Measurements from ENCODE around the gene LTC4S. TPM values are rescaled to one million over a fixed set of nuclear protein-coding genes. Genes with fewer than 3 reads are reported as not detected.

The LTC4S gene
- polyA plus RNA-seq, 1 experiment, result 0.40 TPM

GRCh38 chr5:179768326-179769085 lies 25.3 kb upstream of the LTC4S start:
- no peak for DNase-seq (ENCODE audit: low read depth, low spot score)
- no peak overlapping the region for H3K27ac ChIP-seq (ENCODE audit: low read depth, low read length)
- POLR2A ChIA-PET, result interaction anchor here (0.7 kb wide), 1 partner anchor 9 kb away, joined by 3 read pairs; no protein-coding TSS in a partner anchor
- CTCF ChIA-PET, result interaction anchor here (0.6 to 1.4 kb wide), 3 partner anchors 17 to 37 kb away, joined by 4 to 5 read pairs (median 5); no protein-coding TSS in a partner anchor
- H3K27me3 ChIP-seq (ENCODE audit: control insufficient read depth, insufficient read depth, low read length), result no peaks in the 10 kb centered on the region
- no peaks in the 10 kb centered on the region; the same call in 1 of the 2 replicates for H3K9me3 ChIP-seq (ENCODE audit: control insufficient read depth, insufficient read depth, low read length)
- H3K4me3 ChIP-seq (ENCODE audit: low read depth, low read length), result no peak overlapping the region
- TF ChIP-seq, protein P1, sequence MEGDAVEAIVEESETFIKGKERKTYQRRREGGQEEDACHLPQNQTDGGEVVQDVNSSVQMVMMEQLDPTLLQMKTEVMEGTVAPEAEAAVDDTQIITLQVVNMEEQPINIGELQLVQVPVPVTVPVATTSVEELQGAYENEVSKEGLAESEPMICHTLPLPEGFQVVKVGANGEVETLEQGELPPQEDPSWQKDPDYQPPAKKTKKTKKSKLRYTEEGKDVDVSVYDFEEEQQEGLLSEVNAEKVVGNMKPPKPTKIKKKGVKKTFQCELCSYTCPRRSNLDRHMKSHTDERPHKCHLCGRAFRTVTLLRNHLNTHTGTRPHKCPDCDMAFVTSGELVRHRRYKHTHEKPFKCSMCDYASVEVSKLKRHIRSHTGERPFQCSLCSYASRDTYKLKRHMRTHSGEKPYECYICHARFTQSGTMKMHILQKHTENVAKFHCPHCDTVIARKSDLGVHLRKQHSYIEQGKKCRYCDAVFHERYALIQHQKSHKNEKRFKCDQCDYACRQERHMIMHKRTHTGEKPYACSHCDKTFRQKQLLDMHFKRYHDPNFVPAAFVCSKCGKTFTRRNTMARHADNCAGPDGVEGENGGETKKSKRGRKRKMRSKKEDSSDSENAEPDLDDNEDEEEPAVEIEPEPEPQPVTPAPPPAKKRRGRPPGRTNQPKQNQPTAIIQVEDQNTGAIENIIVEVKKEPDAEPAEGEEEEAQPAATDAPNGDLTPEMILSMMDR (IDR thresholded peaks at IDR 0.05; ENCODE audit: low read depth, low read length), result no peak

- Histone ChIP-seq H3K4me3 (ENCODE audit: low read depth, low read length) (no peak overlapping the region), H3K9me3 (ENCODE audit: control insufficient read depth, insufficient read depth, low read length) (no peaks in the 10 kb centered on the region; the same call in 1 of the 2 replicates), H3K27me3 (ENCODE audit: control insufficient read depth, insufficient read depth, low read length) (no peaks in the 10 kb centered on the region), H3K27ac (ENCODE audit: low read depth, low read length) (no peak overlapping the region)
- DNase-seq (ENCODE audit: low read depth, low spot score), result no peak
- ChIA-PET POLR2A (interaction anchor here (0.7 kb wide), 2 partner anchors 10 to 25 kb away, joined by 3 read pairs; no protein-coding TSS in a partner anchor), CTCF (interaction anchor here (0.6 kb wide), 2 partner anchors 28 to 37 kb away, joined by 3 to 5 read pairs; no protein-coding TSS in a partner anchor)
- TF ChIP-seq, protein P1 (IDR thresholded peaks at IDR 0.05; ENCODE audit: low read depth, low read length), result no peak
Observed at GRCh38 chr5:179769271-179769670, 24.5 kb upstream of the LTC4S start.

- POLR2A ChIA-PET, result interaction anchor here (0.7 kb wide), 1 partner anchor 26 kb away, joined by 3 read pairs; no protein-coding TSS in a partner anchor
- Histone ChIP-seq H3K27me3 (ENCODE audit: control insufficient read depth, insufficient read depth, low read length) (no peaks in the 10 kb centered on the region), H3K9me3 (ENCODE audit: control insufficient read depth, insufficient read depth, low read length) (no peaks in the 10 kb centered on the region; the same call in 1 of the 2 replicates), H3K27ac (ENCODE audit: low read depth, low read length) (no peak overlapping the region), H3K4me3 (ENCODE audit: low read depth, low read length) (no peak overlapping the region)
- TF ChIP-seq, protein P1 (IDR thresholded peaks at IDR 0.05; ENCODE audit: low read depth, low read length), result no peak
- no peak for DNase-seq (ENCODE audit: low read depth, low spot score)
- CTCF ChIA-PET, result interaction anchor here (0.6 kb wide), 1 partner anchor 28 kb away, joined by 3 read pairs; no protein-coding TSS in a partner anchor
Observed at GRCh38 chr5:179769796-179770195, 24.0 kb upstream of the LTC4S start.

GRCh38 chr5:179771311-179771895 lies 22.4 kb upstream of the LTC4S start:
- POLR2A ChIA-PET, result no interaction called here
- CTCF ChIA-PET, result interaction anchor here (0.9 kb wide), 1 partner anchor 30 kb away, joined by 3 read pairs; no protein-coding TSS in a partner anchor
- Histone ChIP-seq H3K9me3 (ENCODE audit: control insufficient read depth, insufficient read depth, low read length) (no peaks in the 10 kb centered on the region; the same call in 1 of the 2 replicates), H3K27ac (ENCODE audit: low read depth, low read length) (no peak overlapping the region), H3K4me3 (ENCODE audit: low read depth, low read length) (no peak overlapping the region), H3K27me3 (ENCODE audit: control insufficient read depth, insufficient read depth, low read length) (no peaks in the 10 kb centered on the region)
- TF ChIP-seq, protein P1 (IDR thresholded peaks at IDR 0.05; ENCODE audit: low read depth, low read length), result no peak
- no peak for DNase-seq (ENCODE audit: low read depth, low spot score)

Measured in AG04450 (cell line).